Tibial artery (tissue), 4 donors: ENCODE results near the gene NAXD.
A peak's percentile ranks its signal among the peaks of the same experiment; 100 is the strongest.

ENCODE experiments used
- DNase-seq, 2 donors: peaks; one replicate each; pipeline ENCODE4 v3.0.0-alpha.2; 2019
- H3K27ac ChIP-seq, 2 donors: fragments of 200-600 bp; sonication (generic) in 1 of 2; 1 replicate in 1 of 2; 2 replicates in 1 of 2; pipeline ENCODE4 v1.5.1; 2018 to 2019; ENCODE audit warnings: mild to moderate bottlenecking in 1 of 2
- H3K27me3 ChIP-seq, 2 donors: fragments of 200-600 bp; sonication (generic) in 1 of 2; one replicate each; pipeline versions ENCODE4 v1.5.1 to v1.6.0; 2016 to 2019
- H3K36me3 ChIP-seq, 3 donors: fragments of 200-600 bp; sonication (generic) in 2 of 3; one replicate each; pipeline ENCODE4 v1.5.1; 2016 to 2019; ENCODE audit warnings: mild to moderate bottlenecking in 2 of 3
- H3K4me1 ChIP-seq, 4 donors: fragments of 200-600 bp; sonication (generic) in 2 of 4; 1 replicate in 3 of 4; 2 replicates in 1 of 4; pipeline ENCODE4 v1.5.1; 2016 to 2019
- H3K4me3 ChIP-seq, 2 donors: fragments of 200-600 bp; sonication (generic) in 1 of 2; 1 replicate in 1 of 2; 2 replicates in 1 of 2; pipeline ENCODE4 v1.5.1; 2018 to 2019; ENCODE audit warnings: mild to moderate bottlenecking in 2 of 2
- H3K9me3 ChIP-seq, 3 donors: fragments of 200-600 bp; sonication (generic) in 1 of 3; one replicate each; pipeline ENCODE4 v1.5.1; 2016 to 2019
- intact Hi-C: fragments of 100-400 bp; cut with DNase I; formaldehyde crosslinking; loops from one replicate; pipeline ENCODE4 v1.15.0; 2023; ENCODE audit warnings: low total_unique reads
- TF ChIP-seq, protein P1 (sequence below), 2 experiments: fragments of 200-600 bp in 1 of 2; fragments of 450-650 bp in 1 of 2; IDR thresholded peaks; one replicate each; pipeline ENCODE4 v1.5.1; 2017 to 2019; ENCODE audit warnings: antibody characterized with exemption in 2 of 2, mild to moderate bottlenecking in 1 of 2, moderate library complexity in 1 of 2

Gene NAXD

DNA sequence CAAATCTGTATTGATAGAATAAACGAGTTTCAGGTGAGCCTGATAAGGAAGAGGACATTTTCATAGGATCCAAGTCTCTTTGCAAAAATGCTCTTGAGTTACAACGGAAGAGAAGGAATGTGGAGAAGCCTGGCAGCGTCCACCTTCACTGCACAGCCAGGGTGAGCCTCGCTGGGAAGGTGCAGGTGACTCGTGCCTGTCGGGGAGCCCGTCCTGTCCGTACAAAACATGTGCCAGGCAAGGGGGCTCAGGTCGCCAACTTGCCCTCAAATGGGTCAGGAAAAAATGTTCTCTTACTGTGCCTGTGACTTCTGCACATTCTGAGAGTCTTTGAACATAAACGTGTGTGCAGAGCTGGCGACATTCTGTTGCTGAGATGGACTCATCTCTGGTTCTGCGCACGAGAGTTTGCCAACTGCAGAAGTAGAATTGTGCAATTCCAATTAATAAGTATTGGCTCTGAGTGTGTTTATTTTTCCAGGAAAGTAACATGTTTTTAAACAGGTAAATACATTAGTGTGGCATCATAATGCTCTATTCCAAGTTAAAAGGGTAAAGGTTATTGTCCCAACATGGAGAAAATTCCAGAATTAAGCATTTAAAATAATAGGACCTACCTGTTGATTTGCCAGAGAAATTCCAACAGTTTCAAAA is 28.6 kb downstream of the NAXD start:
- no peaks in the 10 kb centered on the region for H3K9me3 ChIP-seq
- peaks cover 9 to 91% (median 44%) of the 10 kb centered on the region in 3 donors for H3K36me3 ChIP-seq
- no peak overlapping the region for H3K4me3 ChIP-seq
- TF ChIP-seq, protein P1, sequence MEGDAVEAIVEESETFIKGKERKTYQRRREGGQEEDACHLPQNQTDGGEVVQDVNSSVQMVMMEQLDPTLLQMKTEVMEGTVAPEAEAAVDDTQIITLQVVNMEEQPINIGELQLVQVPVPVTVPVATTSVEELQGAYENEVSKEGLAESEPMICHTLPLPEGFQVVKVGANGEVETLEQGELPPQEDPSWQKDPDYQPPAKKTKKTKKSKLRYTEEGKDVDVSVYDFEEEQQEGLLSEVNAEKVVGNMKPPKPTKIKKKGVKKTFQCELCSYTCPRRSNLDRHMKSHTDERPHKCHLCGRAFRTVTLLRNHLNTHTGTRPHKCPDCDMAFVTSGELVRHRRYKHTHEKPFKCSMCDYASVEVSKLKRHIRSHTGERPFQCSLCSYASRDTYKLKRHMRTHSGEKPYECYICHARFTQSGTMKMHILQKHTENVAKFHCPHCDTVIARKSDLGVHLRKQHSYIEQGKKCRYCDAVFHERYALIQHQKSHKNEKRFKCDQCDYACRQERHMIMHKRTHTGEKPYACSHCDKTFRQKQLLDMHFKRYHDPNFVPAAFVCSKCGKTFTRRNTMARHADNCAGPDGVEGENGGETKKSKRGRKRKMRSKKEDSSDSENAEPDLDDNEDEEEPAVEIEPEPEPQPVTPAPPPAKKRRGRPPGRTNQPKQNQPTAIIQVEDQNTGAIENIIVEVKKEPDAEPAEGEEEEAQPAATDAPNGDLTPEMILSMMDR (IDR thresholded peaks at IDR 0.05): no peak
- DNase-seq: no peak
- intact Hi-C loops: loop anchor here (10.0 kb wide), 1 partner anchor 189 kb away; no protein-coding TSS in a partner anchor
- H3K27me3 ChIP-seq: no peaks in the 10 kb centered on the region
- no peak overlapping the region for H3K27ac ChIP-seq
- peaks cover 0 to 31% (median 22%) of the 10 kb centered on the region in 4 donors for H3K4me1 ChIP-seq

DNA sequence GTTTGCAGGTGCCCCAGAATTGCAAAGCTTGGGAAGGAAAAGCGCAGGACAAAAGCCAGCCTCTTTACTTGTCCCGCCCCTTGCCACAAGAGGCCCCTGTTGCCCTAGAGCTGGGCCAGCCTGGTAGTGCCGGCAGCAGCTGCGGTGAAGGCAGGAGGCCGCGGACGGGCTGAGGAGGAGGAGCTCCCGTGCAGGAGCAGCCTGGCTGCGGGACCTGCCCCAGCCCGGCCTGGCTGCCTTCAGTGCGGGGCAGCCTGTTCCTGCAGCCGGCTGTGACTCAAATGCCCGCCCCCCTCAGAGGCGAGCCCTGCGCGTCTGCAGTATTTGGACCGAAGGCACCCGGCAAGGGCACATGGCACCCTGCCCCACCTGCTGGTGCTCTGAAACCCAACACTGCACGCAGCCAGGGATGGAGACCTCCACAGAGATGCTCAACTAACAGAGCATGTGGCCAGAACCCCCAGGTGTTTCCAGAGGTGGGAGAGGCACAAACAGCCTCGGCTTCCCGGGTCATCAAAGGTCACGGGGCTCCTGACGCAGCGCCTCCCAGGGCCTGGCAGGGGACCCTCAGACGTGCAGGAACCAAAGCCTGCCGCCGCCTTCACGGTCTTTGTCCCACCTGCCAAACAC is 29.7 kb downstream of the NAXD start:
- Histone ChIP-seq H3K4me3 (no peak overlapping the region), H3K27me3 (no peaks in the 10 kb centered on the region), H3K4me1 (peaks cover 0 to 30% (median 22%) of the 10 kb centered on the region in 4 donors), H3K9me3 (no peaks in the 10 kb centered on the region), H3K27ac (peak overlapping the region; percentile 24 to 53), H3K36me3 (peaks cover 11 to 92% (median 36%) of the 10 kb centered on the region in 3 donors)
- TF ChIP-seq, protein P1 (IDR thresholded peaks at IDR 0.05): peak; percentile 29 to 46
- intact Hi-C loops: loop anchor here (10.0 kb wide), 1 partner anchor 190 kb away; no protein-coding TSS in a partner anchor
- DNase-seq: peak; percentile 47 to 88

DNA sequence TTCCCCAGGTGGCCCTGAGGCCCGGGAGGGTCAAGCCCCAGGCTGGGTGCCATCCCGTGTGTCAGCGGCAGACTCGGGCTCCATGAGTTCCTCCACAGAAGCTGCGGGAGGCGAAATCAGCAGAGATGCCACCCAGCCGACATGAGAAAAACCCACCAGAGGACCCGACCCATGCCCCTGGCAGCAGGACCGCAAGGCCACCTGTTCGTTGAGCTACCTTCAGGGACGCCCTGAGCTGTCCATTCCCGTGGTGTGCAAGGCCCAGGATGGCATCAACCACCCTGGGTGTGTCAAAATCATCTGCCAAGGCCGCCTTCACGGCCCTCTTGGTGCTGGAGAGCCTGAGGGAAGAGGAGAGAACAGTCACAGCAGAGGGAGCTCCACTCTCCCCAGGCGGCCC is 30.4 kb downstream of the NAXD start:
- DNase-seq: no peak
- intact Hi-C loops: loop anchor here (10.0 kb wide), 1 partner anchor 191 kb away; no protein-coding TSS in a partner anchor
- H3K27ac ChIP-seq: peak overlapping the region; percentile 24 to 53
- no peaks in the 10 kb centered on the region for H3K27me3 ChIP-seq
- H3K4me3 ChIP-seq: no peak overlapping the region
- H3K36me3 ChIP-seq: peaks cover 16 to 92% (median 43%) of the 10 kb centered on the region in 3 donors
- TF ChIP-seq, protein P1 (IDR thresholded peaks at IDR 0.05): no peak
- H3K4me1 ChIP-seq: peaks cover 0 to 22% (median 16%) of the 10 kb centered on the region in 4 donors
- no peaks in the 10 kb centered on the region for H3K9me3 ChIP-seq

DNA sequence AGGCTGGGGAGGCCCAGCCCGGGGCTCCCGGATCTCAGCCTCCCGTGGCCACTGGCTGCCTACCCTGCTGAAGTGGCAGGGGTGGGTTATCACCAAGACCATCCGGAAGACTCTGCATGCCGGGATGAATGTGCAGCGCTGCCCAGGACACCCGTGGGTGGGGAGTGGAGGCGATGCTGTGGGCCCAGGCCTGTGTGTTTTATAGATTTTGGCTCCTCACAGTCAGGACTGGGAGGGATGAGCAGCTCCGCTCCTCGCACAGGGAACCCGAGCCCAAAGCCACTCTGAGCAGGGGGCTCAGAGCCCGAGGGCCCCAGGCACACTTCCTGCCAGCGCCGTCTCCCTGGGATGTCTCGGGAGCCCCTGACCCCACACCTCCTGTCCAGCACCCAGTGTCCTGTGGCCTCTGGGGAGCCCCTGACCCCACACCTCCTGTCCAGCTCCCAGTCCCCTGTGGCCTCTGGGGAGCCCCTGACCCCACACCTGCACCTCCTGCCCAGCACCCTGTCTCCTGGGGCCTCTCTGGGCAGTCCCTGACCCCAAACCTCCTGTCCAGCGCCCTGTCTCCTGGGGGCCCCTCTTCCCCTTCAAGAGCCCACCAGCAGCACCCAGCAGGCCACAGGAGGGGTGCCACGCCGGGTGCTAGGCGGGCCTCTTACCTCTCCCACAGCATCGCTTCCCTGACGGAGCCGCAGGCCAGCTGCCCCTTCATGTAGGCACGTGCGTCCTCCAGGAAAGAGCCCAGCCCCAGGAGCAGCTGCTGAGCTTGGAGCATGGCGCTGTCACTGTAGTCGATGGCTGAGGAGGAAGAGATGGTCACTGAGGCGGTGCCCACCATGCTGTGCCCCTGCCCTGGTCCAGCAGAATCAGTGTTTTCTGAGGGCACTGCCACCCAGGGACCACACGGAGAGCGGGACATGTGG is 31.4 kb downstream of the NAXD start:
- Histone ChIP-seq H3K27ac (peak overlapping the region in 1 of 2 donors; percentile 53), H3K36me3 (peaks cover 17 to 92% (median 44%) of the 10 kb centered on the region in 3 donors), H3K27me3 (no peaks in the 10 kb centered on the region), H3K4me3 (no peak overlapping the region), H3K4me1 (peaks cover 0 to 13% (median 10%) of the 10 kb centered on the region in 4 donors), H3K9me3 (no peaks in the 10 kb centered on the region)
- intact Hi-C loops: loop anchor here (10.0 kb wide), 1 partner anchor 192 kb away; no protein-coding TSS in a partner anchor
- no peak for DNase-seq
- TF ChIP-seq, protein P1 (IDR thresholded peaks at IDR 0.05): no peak

DNA sequence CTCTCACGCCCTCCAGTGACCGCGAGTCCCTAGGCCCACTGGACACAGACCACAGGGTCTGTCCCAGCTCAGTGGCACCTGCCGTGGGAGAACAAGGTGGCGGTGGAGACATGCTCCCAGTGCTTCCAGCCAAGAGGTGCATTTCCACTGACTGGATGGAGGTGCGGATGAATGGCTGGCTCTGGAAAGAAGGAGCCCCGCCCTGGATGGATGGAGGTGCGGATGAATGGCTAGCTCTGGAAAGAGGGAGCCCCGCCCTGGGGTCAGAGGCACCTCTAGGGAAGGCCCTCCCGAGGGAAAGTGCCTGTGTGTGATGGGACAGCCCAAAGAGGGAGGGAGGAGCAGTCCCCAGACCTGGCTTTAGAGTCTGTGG is 32.0 kb downstream of the NAXD start:
- H3K27me3 ChIP-seq: no peaks in the 10 kb centered on the region
- H3K4me3 ChIP-seq: no peak overlapping the region
- DNase-seq: no peak
- no peaks in the 10 kb centered on the region for H3K9me3 ChIP-seq
- peaks cover 17 to 92% (median 41%) of the 10 kb centered on the region in 3 donors for H3K36me3 ChIP-seq
- TF ChIP-seq, protein P1 (IDR thresholded peaks at IDR 0.05): no peak
- H3K4me1 ChIP-seq: peaks cover 0 to 12% (median 10%) of the 10 kb centered on the region in 4 donors
- no peak overlapping the region for H3K27ac ChIP-seq
- intact Hi-C loops: loop anchor here (10.0 kb wide), 1 partner anchor 193 kb away; no protein-coding TSS in a partner anchor
